Endothelial cell of umbilical vein (primary cell): ENCODE results near the gene UNC5B. TPM values are rescaled to one million over a fixed set of nuclear protein-coding genes. Genes with fewer than 3 reads are reported as not detected.

Experiments
- BruUV-seq: library from RNA; stranded (reverse); fragments of 400-500 nt; replicated peaks from 2 replicates; lab custom pipeline; 2021; lab: Mats Ljungman, UMichigan
- CTCF ChIA-PET: fragments of 300-600, 350-600 bp; sonication (Branson Sonifier 250); formaldehyde crosslinking; loops from one replicate; lab custom pipeline; 2021; ENCODE audit warnings: antibody characterized with exemption, inconsistent platforms; lab: Charles Lee
- POLR2A ChIA-PET: fragments of 300-600, 350-600 bp; sonication (Branson Sonifier 250); formaldehyde crosslinking; loops from one replicate; lab custom pipeline; 2021; ENCODE audit warnings: antibody characterized with exemption, inconsistent platforms; lab: Charles Lee
- DNase-seq: peaks from one replicate; pipeline ENCODE4 v3.0.0-alpha.2; 2011; ENCODE audit warnings: low read depth, low spot score
- FAIRE-seq: peaks from 2 replicates; lab custom pipeline; 2011; peaks lifted over from hg19 to GRCh38; lab: Jason Lieb, UNC
- H2AFZ ChIP-seq: 2 replicates; pipeline ENCODE4 v1.6.0; 2012; ENCODE audit warnings: low read depth, low read length, control low read depth, inconsistent platforms
- H3K27ac ChIP-seq: 2 replicates; pipeline ENCODE4 v1.5.1; 2011; ENCODE audit warnings: low read depth, mild to moderate bottlenecking, control low read depth, low read length, moderate library complexity; ENCODE audit not compliant: insufficient read depth
- H3K27me3 ChIP-seq, 2 experiments: 2 replicates each; pipeline versions ENCODE4 v1.6.0 to v1.6.1; 2011; ENCODE audit warnings: low read length in 2 of 2, mixed read lengths in 1 of 2; ENCODE audit not compliant: control insufficient read depth in 2 of 2, insufficient read depth in 2 of 2
- H3K36me3 ChIP-seq, 2 experiments: 2 replicates in 1 of 2; 3 replicates in 1 of 2; pipeline ENCODE4 v1.5.1; 2011; ENCODE audit warnings: low read length in 2 of 2, mild to moderate bottlenecking in 1 of 2, moderate library complexity in 1 of 2; ENCODE audit not compliant: control insufficient read depth in 2 of 2, insufficient read depth in 2 of 2; ENCODE audit errors: extremely low read depth in 1 of 2
- H3K4me1 ChIP-seq: 3 replicates; pipeline ENCODE4 v1.5.1; 2011; ENCODE audit warnings: mild to moderate bottlenecking, low read length; ENCODE audit not compliant: control insufficient read depth, insufficient read depth; ENCODE audit errors: extremely low read depth
- H3K4me2 ChIP-seq: 2 replicates; pipeline ENCODE4 v1.6.1; 2011; ENCODE audit warnings: low read length, control low read depth, mixed read lengths; ENCODE audit not compliant: insufficient read depth
- H3K4me3 ChIP-seq, 3 experiments: fragments of 200-600 bp in 1 of 3; sonication (generic), shearing (Covaris generic) in 1 of 3; replicated peaks in 1 of 3; 2 replicates each; pipeline ENCODE4 v1.5.1; 2011 to 2016; ENCODE audit warnings: control low read depth in 3 of 3, low read length in 3 of 3, mild to moderate bottlenecking in 2 of 3, inconsistent platforms in 1 of 3, low read depth in 1 of 3, moderate library complexity in 1 of 3; ENCODE audit not compliant: insufficient read depth in 1 of 3
- H3K79me2 ChIP-seq: 2 replicates; pipeline ENCODE4 v1.6.0; 2012; ENCODE audit warnings: low read length, inconsistent platforms; ENCODE audit not compliant: control insufficient read depth, insufficient read depth
- H3K9ac ChIP-seq: replicated peaks from 2 replicates; pipeline ENCODE3; 2011; ENCODE audit warnings: low read length, control low read depth; ENCODE audit not compliant: insufficient read depth; ENCODE audit errors: extremely low read depth
- H3K9me1 ChIP-seq: replicated peaks from 3 replicates; pipeline ENCODE4 v1.6.0; 2011; ENCODE audit warnings: mild to moderate bottlenecking, low read length; ENCODE audit not compliant: control insufficient read depth, insufficient read depth; ENCODE audit errors: extremely low read depth
- H3K9me3 ChIP-seq: replicated peaks from 2 replicates; pipeline ENCODE4 v1.5.1; 2012; ENCODE audit warnings: low read length, inconsistent platforms; ENCODE audit not compliant: control insufficient read depth, insufficient read depth
- H4K20me1 ChIP-seq: replicated peaks from 2 replicates; pipeline ENCODE3; 2011; ENCODE audit warnings: mild to moderate bottlenecking, low read length; ENCODE audit not compliant: control insufficient read depth, insufficient read depth; ENCODE audit errors: extremely low read depth
- EZH2 ChIP-seq: IDR thresholded peaks from 2 replicates; pipeline ENCODE4 v1.6.1; 2012; ENCODE audit warnings: borderline replicate concordance, low read depth, mild to moderate bottlenecking, moderate library complexity, low read length, inconsistent platforms; ENCODE audit not compliant: severe bottlenecking
- FOS ChIP-seq: IDR thresholded peaks from 2 replicates; pipeline ENCODE4 v1.6.1; 2011; ENCODE audit warnings: mild to moderate bottlenecking, low read length, moderate library complexity, borderline replicate concordance; ENCODE audit not compliant: insufficient read depth
- GATA2 ChIP-seq: IDR thresholded peaks from 2 replicates; pipeline ENCODE4 v1.7.0; 2011; ENCODE audit warnings: low read depth, mild to moderate bottlenecking, moderate library complexity, mixed read lengths, low read length; ENCODE audit not compliant: insufficient read length, insufficient read depth
- JUN ChIP-seq: IDR thresholded peaks from 2 replicates; pipeline ENCODE4 v1.6.1; 2011; ENCODE audit warnings: borderline replicate concordance, low read depth; ENCODE audit not compliant: insufficient read length, insufficient read depth
- MYC ChIP-seq: IDR thresholded peaks from one replicate; pipeline ENCODE4 v1.6.1; 2011; ENCODE audit warnings: mild to moderate bottlenecking, low read depth, low read length
- POLR2A ChIP-seq: IDR thresholded peaks from 2 replicates; pipeline ENCODE4 v1.6.1; 2012; ENCODE audit warnings: low read depth, mild to moderate bottlenecking, control low read depth, low read length
- POLR2AphosphoS5 ChIP-seq: IDR thresholded peaks from 2 replicates; pipeline ENCODE4 v1.6.1; 2012; ENCODE audit warnings: low read depth, mild to moderate bottlenecking, control low read depth, low read length, moderate library complexity; ENCODE audit not compliant: insufficient read depth
- dilution Hi-C: fragments of 300-500 bp; cut with MboI; formaldehyde crosslinking; loops from one replicate; pipeline ENCODE4 v1.15.0; 2019; ENCODE audit warnings: low sequenced_read_pairs; ENCODE audit not compliant: extremely low pct_ligation_motif_present
- intact Hi-C: fragments of 100-400 bp; cut with micrococcal nuclease; formaldehyde crosslinking; loops from one replicate; pipeline ENCODE4 v1.10.0; 2022
- polyA plus RNA-seq, 4 experiments: library from polyadenylated mRNA; depleted of rRNA in 3 of 4; stranded (reverse) in 3 of 4; unstranded in 1 of 4; fragments of >200 nt; gene quantifications; 2 replicates each; pipeline versions ENCODE4 v1.2.1 to v1.2.3, GENCODE V29; 2011 to 2012; ENCODE audit warnings: missing spikeins in 1 of 4
- total RNA-seq: library from RNA; stranded (reverse); gene quantifications from 2 replicates; pipeline ENCODE4 v1.2.3, GENCODE V29; 2021
- TF ChIP-seq, protein P1 (sequence below): IDR thresholded peaks from 2 replicates; pipeline ENCODE4 v1.6.1; 2011; ENCODE audit not compliant: insufficient read depth, insufficient read length

The UNC5B gene
- total and polyA plus RNA-seq, 2 donors (not counting 3 experiments of a cell fraction or from before 2014, with no cell fraction given): 0.39 to 2.5 TPM

DNA sequence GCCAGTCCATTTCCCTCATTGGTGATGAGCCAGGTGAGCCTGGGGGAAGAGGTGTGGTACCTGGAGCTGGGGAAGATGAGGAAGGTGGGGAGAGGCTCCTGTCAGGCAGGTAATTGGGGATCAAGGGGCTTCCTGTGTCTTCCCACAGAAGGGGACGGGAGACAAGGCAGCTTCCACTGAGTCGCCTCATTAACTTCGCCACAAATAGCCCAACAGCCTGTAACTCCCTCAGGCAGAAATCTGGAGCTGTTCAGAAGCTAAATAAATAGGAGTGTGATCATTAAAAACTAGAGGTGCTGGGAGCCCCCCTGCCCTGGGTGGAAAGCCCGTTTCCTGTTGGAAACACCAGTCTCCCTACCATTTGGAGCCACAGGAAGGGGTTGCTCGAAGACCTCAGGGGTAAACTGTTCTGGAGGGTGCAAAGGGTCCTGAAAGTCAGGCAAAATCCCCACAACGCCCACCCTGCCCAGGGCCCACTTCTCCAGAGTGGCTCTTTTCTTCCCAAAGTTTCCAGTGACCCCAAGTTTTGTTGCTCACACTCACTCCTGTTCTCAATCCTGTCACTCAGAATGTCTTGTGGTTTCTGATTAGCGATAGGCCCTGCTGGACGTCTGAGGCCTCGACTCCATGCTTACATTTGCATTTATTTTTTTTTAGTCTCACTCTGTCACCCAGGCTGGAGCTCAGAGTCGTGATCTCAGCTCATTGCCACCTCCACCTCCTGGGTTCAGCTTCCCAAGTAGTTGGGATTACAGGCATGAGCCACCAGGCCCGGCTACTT, 25.7 kb downstream of the UNC5B start:
- dilution Hi-C loops (no loop called here), intact Hi-C loops (no loop called here)
- no peak for DNase-seq
- H3K9ac ChIP-seq: no peak overlapping the region
- H2AFZ ChIP-seq: no peak overlapping the region
- no peak overlapping the region for H3K4me2 ChIP-seq
- peaks cover 16% of the 10 kb centered on the region for H3K4me1 ChIP-seq
- H3K79me2 ChIP-seq: no peaks in the 10 kb centered on the region
- H3K4me3 ChIP-seq: no peak overlapping the region
- CTCF ChIA-PET: interaction anchor here (1.1 to 1.9 kb wide), 4 partner anchors 27 to 32 kb away, joined by 4 to 6 read pairs (median 5); no protein-coding TSS in a partner anchor
- no TSS peak for BruUV-seq
- POLR2A ChIA-PET: no interaction called here
- no peaks in the 10 kb centered on the region for H4K20me1 ChIP-seq
- no peak for FAIRE-seq
- TF ChIP-seq POLR2A: no peak
- no peak for TF ChIP-seq JUN
- no peak for TF ChIP-seq FOS
- no peak for TF ChIP-seq POLR2AphosphoS5
- TF ChIP-seq MYC: no peak
- TF ChIP-seq GATA2: no peak
- TF ChIP-seq EZH2: no peak
- TF ChIP-seq, protein P1, sequence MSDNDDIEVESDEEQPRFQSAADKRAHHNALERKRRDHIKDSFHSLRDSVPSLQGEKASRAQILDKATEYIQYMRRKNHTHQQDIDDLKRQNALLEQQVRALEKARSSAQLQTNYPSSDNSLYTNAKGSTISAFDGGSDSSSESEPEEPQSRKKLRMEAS: no peak
- no peaks in the 10 kb centered on the region for H3K9me3 ChIP-seq
- no peak overlapping the region for H3K27ac ChIP-seq
- peaks cover 0 to 17% of the 10 kb centered on the region in 2 experiments for H3K27me3 ChIP-seq
- no peaks in the 10 kb centered on the region for H3K36me3 ChIP-seq
- H3K9me1 ChIP-seq: no peaks in the 10 kb centered on the region
